Hepatocyte (in vitro differentiated cells): ENCODE data around the gene DIS3L2. TPM values are rescaled to one million over a fixed set of nuclear protein-coding genes. Genes with fewer than 3 reads are reported as not detected.

Experiments
- DNase-seq: peaks from one replicate; pipeline ENCODE4 v3.0.0-alpha.2; 2016; ENCODE audit warnings: low spot score
- H2AFZ ChIP-seq: fragments of 200-600 bp; sonication (generic); 2 replicates; pipeline ENCODE4 v1.6.0; 2016; ENCODE audit warnings: antibody characterized with exemption, mild to moderate bottlenecking
- H3K27ac ChIP-seq: fragments of 200-600 bp; sonication (generic); 2 replicates; pipeline ENCODE4 v1.5.1; 2016; ENCODE audit warnings: mild to moderate bottlenecking
- H3K27me3 ChIP-seq: fragments of 200-600 bp; sonication (generic); 2 replicates; pipeline ENCODE4 v1.6.1; 2016
- H3K36me3 ChIP-seq: fragments of 200-600 bp; sonication (generic); replicated peaks from 2 replicates; pipeline ENCODE4 v1.5.1; 2016; ENCODE audit warnings: low read depth; ENCODE audit not compliant: insufficient read depth
- H3K4me1 ChIP-seq: fragments of 200-600 bp; sonication (generic); 2 replicates; pipeline ENCODE4 v1.5.1; 2016; ENCODE audit warnings: mild to moderate bottlenecking, moderate library complexity; ENCODE audit not compliant: insufficient read depth
- H3K4me2 ChIP-seq: fragments of 200-600 bp; sonication (generic); 2 replicates; pipeline ENCODE4 v1.6.0; 2016
- H3K4me3 ChIP-seq: fragments of 200-600 bp; sonication (generic); 2 replicates; pipeline ENCODE4 v1.5.1; 2016; ENCODE audit warnings: mild to moderate bottlenecking
- H3K79me2 ChIP-seq: fragments of 200-600 bp; sonication (generic); 2 replicates; pipeline ENCODE4 v1.6.0; 2017; ENCODE audit warnings: mild to moderate bottlenecking
- H3K9me2 ChIP-seq: fragments of 200-600 bp; sonication (generic); replicated peaks from 2 replicates; pipeline ENCODE4 v1.6.0; 2017; ENCODE audit warnings: mild to moderate bottlenecking; ENCODE audit not compliant: insufficient read depth
- H3K9me3 ChIP-seq: fragments of 200-600 bp; sonication (generic); 2 replicates; pipeline ENCODE4 v1.5.1; 2016; ENCODE audit warnings: low read depth, mild to moderate bottlenecking
- H4K20me1 ChIP-seq: fragments of 200-600 bp; sonication (generic); 2 replicates; pipeline ENCODE4 v1.6.0; 2016; ENCODE audit warnings: mild to moderate bottlenecking; ENCODE audit not compliant: insufficient read depth, poor library complexity, severe bottlenecking
- EZH2 ChIP-seq: fragments of 200-600 bp; sonication (generic); IDR thresholded peaks from 2 replicates; pipeline ENCODE4 v1.6.1; 2016; ENCODE audit warnings: antibody characterized with exemption, mild to moderate bottlenecking, borderline replicate concordance
- EZH2phosphoT487 ChIP-seq: fragments of 200-600 bp; sonication (generic); IDR thresholded peaks from one replicate; pipeline ENCODE4 v1.6.1; 2018; ENCODE audit warnings: antibody characterized with exemption, mild to moderate bottlenecking, low read depth, moderate library complexity; ENCODE audit not compliant: unreplicated experiment, severe bottlenecking
- WGBS: methylation state at CpG from one replicate; pipeline ENCODE4 v1.1.6; 2016; ENCODE audit warnings: low lambda C conversion rate; ENCODE audit errors: missing lambda C conversion rate; 5-methylcytosine and 5-hydroxymethylcytosine counted together
- polyA plus RNA-seq: library from polyadenylated mRNA; unstranded; fragments of >200 nt; fragmentation: Nextera tagmentation; extraction: Ambion mirVana; gene quantifications from 2 replicates; pipeline ENCODE4 v1.2.1, GENCODE V29; 2016
- total RNA-seq: library from RNA; depleted of rRNA; stranded (reverse); fragments of >200 nt; gene quantifications from 2 replicates; pipeline ENCODE4 v1.2.3, GENCODE V29; 2014
- TF ChIP-seq, protein P1 (sequence below): fragments of 200-600 bp; sonication (generic); IDR thresholded peaks from 2 replicates; pipeline ENCODE4 v1.5.1; 2016; ENCODE audit warnings: antibody characterized with exemption, mild to moderate bottlenecking; ENCODE audit not compliant: poor library complexity

The DIS3L2 gene
- total and polyA plus RNA-seq, 2 experiments from 2014 or later, result 19.5 to 20.0 TPM

DNA sequence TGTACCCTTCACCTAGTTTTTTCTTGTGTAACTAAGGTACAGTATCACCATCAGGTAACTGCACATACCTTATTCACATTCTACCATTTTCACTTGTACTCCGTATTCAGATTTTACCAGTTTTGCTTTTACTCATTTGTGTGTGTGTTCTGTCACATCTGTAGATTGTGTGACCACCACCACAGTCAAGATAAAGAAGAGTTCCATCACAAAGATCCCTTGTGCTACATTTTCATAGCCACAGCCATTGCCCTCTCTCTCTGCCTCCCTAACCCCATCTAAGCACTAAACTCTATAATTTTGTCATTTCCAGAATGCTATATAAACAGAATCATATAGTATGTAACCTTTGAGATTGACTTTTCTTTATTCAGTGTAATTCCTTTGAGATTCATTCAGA lies 23.5 kb downstream of the DIS3L2 start:
- Histone ChIP-seq H3K79me2 (peaks cover 83% of the 10 kb centered on the region), H3K4me3 (no peak overlapping the region), H3K36me3 (no peaks in the 10 kb centered on the region), H2AFZ (no peak overlapping the region), H4K20me1 (no peaks in the 10 kb centered on the region), H3K9me2 (no peaks in the 10 kb centered on the region), H3K27ac (no peak overlapping the region), H3K27me3 (no peaks in the 10 kb centered on the region), H3K4me1 (no peaks in the 10 kb centered on the region), H3K4me2 (no peak overlapping the region), H3K9me3 (no peaks in the 10 kb centered on the region)
- no peak for DNase-seq
- WGBS, result 0% methylated on average over 1 of the region's 1 CpG
- no peak for TF ChIP-seq EZH2phosphoT487
- TF ChIP-seq, protein P1, sequence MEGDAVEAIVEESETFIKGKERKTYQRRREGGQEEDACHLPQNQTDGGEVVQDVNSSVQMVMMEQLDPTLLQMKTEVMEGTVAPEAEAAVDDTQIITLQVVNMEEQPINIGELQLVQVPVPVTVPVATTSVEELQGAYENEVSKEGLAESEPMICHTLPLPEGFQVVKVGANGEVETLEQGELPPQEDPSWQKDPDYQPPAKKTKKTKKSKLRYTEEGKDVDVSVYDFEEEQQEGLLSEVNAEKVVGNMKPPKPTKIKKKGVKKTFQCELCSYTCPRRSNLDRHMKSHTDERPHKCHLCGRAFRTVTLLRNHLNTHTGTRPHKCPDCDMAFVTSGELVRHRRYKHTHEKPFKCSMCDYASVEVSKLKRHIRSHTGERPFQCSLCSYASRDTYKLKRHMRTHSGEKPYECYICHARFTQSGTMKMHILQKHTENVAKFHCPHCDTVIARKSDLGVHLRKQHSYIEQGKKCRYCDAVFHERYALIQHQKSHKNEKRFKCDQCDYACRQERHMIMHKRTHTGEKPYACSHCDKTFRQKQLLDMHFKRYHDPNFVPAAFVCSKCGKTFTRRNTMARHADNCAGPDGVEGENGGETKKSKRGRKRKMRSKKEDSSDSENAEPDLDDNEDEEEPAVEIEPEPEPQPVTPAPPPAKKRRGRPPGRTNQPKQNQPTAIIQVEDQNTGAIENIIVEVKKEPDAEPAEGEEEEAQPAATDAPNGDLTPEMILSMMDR, result no peak

DNA sequence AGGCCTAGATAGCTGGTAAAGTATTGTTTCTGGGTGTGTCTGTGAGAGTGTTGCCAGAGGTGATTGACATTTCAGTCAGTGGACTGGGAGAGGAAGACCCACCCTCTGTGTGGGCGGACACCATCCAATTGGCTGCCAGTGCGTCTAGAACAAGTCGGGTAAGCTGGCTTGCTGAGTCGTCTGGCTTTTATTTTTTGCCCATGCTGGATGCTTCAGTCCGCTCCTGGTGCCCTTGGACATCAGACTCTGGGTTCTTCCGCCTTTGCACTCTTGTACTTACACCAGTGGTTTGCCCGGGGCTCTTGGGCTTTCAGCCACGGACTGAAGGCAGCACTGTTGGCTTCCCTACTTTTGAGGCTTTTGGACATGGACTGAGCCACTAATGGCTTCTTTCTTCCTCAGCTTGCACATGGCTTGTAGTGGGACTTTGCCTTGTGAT lies 24.3 kb downstream of the DIS3L2 start:
- Histone ChIP-seq H3K9me3 (no peaks in the 10 kb centered on the region), H3K36me3 (no peaks in the 10 kb centered on the region), H2AFZ (no peak overlapping the region), H3K79me2 (peaks cover 83% of the 10 kb centered on the region), H4K20me1 (no peaks in the 10 kb centered on the region), H3K4me3 (no peak overlapping the region), H3K27me3 (no peaks in the 10 kb centered on the region), H3K4me1 (no peaks in the 10 kb centered on the region), H3K9me2 (no peaks in the 10 kb centered on the region), H3K4me2 (no peak overlapping the region), H3K27ac (no peak overlapping the region)
- WGBS, result 83% methylated on average over 8 of the region's 8 CpGs
- DNase-seq, result no peak
- TF ChIP-seq EZH2phosphoT487, result no peak

DNA sequence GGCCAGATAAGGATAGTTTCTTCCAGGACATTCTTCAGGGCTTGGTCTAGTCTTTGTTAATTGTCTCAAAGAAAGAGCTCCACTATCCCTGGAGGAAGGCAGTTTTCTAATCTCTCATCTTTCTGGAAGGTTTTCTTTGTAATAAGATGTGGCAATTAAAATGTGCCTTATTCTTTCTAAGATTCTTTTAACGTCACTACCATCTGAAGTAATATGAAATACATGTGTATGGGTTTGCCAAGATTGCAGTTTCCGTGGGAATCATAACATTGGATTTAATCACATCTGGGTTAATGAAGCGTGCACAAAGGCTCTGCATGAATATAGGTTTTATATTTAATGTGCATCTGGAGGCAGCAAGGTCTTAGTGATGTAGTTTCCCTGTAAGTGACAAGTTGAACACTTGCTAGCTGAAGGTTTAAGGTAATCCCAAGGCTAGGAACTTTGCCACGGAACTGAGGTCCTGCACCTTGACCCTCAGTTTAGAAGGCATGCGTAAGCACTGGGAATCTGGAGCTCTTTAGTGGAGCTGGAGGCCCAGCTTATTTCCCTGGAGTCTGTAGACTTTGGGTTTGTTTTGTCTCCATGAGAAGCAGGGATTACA lies 25.7 kb downstream of the DIS3L2 start:
- Histone ChIP-seq H3K9me2 (no peaks in the 10 kb centered on the region), H3K27ac (no peak overlapping the region), H4K20me1 (peaks cover 4% of the 10 kb centered on the region), H3K79me2 (peaks cover 80% of the 10 kb centered on the region), H3K4me1 (no peaks in the 10 kb centered on the region), H3K4me2 (no peak overlapping the region), H3K36me3 (no peaks in the 10 kb centered on the region), H3K9me3 (no peaks in the 10 kb centered on the region), H3K27me3 (no peaks in the 10 kb centered on the region), H3K4me3 (no peak overlapping the region), H2AFZ (no peak overlapping the region)
- WGBS, result 80% methylated on average over 5 of the region's 5 CpGs
- TF ChIP-seq, protein P1, result no peak
- no peak for TF ChIP-seq EZH2
- TF ChIP-seq EZH2phosphoT487, result no peak
- DNase-seq, result no peak

DNA sequence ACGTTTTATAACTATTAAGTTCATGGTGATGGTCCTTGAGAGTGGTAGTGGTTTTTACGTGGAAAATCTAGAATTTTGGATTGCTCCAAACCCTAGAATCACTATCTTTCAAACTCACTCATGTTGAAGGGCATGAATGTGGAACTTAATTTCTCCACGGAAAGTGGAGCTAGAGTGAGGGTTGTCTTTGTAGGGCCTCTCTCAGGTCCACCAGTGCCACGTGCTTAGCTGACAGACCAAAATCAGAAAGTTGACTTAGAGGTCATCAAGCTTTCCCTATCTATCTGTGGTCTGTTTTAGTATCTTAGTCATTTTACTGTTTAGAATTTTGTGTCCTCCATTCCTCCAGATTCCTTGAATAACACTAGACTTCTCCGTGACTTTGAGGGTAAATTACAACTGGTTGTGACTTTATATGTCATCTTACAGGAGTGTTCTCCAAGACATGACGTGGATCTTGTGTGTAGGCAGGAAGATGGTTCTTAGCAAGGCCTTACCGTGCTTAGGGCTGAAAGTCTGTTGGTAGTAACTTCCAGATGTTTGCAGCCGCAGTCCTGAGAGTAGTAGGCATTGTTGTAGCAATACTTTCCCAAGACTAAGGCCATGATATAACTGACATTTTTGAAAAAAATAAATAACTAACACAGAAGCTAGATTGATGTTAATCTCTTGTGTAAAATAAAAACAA lies 26.8 kb downstream of the DIS3L2 start:
- H3K9me2 ChIP-seq, result no peaks in the 10 kb centered on the region
- 75% methylated on average over 8 of the region's 8 CpGs for WGBS
- H3K27ac ChIP-seq, result no peak overlapping the region
- no peak overlapping the region for H2AFZ ChIP-seq
- H3K79me2 ChIP-seq, result peaks cover 78% of the 10 kb centered on the region
- no peak overlapping the region for H3K4me2 ChIP-seq
- H4K20me1 ChIP-seq, result peaks cover 4% of the 10 kb centered on the region
- H3K27me3 ChIP-seq, result no peaks in the 10 kb centered on the region
- H3K9me3 ChIP-seq, result no peaks in the 10 kb centered on the region
- DNase-seq, result no peak
- TF ChIP-seq EZH2phosphoT487 (no peak), EZH2 (no peak)
- TF ChIP-seq, protein P1, result no peak
- H3K36me3 ChIP-seq, result no peaks in the 10 kb centered on the region
- no peaks in the 10 kb centered on the region for H3K4me1 ChIP-seq
- no peak overlapping the region for H3K4me3 ChIP-seq
